ENCODE measurements around the gene EXOC3L4. TPM values are rescaled to one million over a fixed set of nuclear protein-coding genes. Genes with fewer than 3 reads are reported as not detected.
A peak's percentile ranks its signal among the peaks of the same experiment; 100 is the strongest.

EXOC3L4 gene
- total RNA-seq, 1 donor from 2014 or later: not detected

DNA sequence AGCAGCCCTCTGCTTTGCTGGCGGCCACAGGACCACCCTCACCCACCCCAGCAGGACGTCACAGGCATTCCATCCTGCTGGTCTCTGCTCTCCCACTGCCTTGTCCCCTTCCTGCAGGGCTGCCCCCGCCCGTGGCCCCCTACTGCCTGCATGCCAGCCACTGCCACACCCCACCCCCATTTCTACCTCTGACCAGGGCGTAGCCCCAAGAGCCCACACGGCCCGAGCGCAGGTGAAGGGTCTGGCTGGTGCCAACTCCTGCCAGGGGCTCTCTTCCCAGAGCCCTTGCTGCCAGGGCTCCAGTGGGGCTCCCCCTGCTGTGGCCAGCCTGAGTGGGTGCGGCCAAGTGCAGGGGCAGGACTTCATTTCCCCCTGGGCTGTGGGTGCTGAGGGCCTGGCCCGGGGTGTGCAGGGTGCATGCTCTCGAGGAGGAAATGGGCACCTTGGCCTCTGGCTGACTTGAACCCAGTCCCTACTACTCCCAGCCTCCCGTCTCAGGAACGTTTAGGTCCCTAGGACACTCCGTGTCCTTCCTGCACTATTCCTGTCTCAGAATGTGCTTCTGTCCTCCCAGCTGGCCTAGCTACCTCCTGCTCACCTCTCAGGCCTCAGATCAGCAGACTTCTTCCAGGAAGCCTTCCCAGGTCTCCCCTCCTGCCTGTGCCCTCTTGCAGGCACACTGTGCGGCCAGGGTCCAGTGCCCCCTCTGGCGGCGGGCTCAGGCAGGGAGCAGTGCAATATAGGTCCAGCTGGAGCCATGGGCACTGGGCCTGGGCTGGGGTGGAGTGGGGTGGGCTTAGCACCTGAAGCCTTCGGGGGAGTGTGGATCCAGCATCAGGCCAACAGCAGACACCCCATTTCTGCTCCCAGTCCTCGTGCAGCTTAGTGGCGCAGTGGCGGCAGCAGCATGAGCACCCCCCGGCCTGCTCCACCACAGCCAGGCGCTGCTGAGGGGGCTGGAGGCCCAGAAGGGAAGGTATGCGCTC, 9.1 kb upstream of the EXOC3L4 start:
- no peak overlapping the region for H3K4me3 Mint-ChIP-seq

DNA sequence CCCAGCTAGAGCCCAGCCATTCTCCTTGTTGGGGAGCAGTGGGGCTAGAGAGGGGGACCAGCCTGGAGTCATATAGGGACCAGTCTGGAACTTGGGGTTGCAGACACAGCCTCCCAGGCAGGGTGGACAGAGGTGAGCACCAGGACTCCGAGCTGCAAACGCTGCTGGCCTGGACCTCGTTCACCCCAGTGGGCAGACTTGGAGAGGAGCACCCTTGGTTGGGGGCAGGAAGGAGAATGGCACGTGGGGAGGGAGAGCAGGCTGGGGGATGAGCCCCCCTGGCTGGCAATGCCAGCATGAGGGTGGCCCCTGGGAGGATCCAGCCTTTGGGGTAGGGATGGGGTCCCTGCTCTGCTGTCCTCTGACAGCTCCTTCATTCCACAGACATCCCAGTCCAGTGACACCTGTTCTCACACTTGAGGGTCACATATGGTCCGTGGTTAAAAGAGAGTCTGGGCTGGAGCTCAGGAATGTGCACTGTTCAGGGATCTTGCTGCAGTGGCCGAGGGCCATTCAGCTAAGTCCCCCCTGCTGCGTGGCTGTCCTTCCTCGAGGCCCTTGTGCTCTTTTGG, 7.7 kb upstream of the EXOC3L4 start:
- Histone ChIP-seq H4K20me1 (ENCODE audit: low read depth) (no peaks in the 10 kb centered on the region), H3K9ac (no peak overlapping the region), H3K79me2 (ENCODE audit: low read depth) (no peaks in the 10 kb centered on the region), H3K36me3 (no peaks in the 10 kb centered on the region), H3K4me3 (no peak overlapping the region), H3K4me1 (no peaks in the 10 kb centered on the region), H3K27ac (no peak overlapping the region), H3K27me3 (peaks cover 62% of the 10 kb centered on the region), H3K9me3 (ENCODE audit: low read depth) (no peaks in the 10 kb centered on the region), H3F3A (ENCODE audit: low read depth) (no peaks in the 10 kb centered on the region), H3K4me2 (no peak overlapping the region), H2AFZ (replicated peaks) (no peak overlapping the region)
- TF ChIP-seq EZH2phosphoT487 (IDR thresholded peaks at IDR 0.05) (no peak), EZH2 (IDR thresholded peaks at IDR 0.05) (no peak)
- TF ChIP-seq, protein P1, sequence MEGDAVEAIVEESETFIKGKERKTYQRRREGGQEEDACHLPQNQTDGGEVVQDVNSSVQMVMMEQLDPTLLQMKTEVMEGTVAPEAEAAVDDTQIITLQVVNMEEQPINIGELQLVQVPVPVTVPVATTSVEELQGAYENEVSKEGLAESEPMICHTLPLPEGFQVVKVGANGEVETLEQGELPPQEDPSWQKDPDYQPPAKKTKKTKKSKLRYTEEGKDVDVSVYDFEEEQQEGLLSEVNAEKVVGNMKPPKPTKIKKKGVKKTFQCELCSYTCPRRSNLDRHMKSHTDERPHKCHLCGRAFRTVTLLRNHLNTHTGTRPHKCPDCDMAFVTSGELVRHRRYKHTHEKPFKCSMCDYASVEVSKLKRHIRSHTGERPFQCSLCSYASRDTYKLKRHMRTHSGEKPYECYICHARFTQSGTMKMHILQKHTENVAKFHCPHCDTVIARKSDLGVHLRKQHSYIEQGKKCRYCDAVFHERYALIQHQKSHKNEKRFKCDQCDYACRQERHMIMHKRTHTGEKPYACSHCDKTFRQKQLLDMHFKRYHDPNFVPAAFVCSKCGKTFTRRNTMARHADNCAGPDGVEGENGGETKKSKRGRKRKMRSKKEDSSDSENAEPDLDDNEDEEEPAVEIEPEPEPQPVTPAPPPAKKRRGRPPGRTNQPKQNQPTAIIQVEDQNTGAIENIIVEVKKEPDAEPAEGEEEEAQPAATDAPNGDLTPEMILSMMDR (IDR thresholded peaks at IDR 0.05): no peak
- H3K4me1 Mint-ChIP-seq: peaks cover 12% of the 10 kb centered on the region
- H3K27me3 Mint-ChIP-seq (ENCODE audit: insufficient read depth, low read depth): peaks cover 18% of the 10 kb centered on the region
- H3K27ac Mint-ChIP-seq: peak overlapping the region; percentile 66
- no peaks in the 10 kb centered on the region for H3K36me3 Mint-ChIP-seq
- no peak overlapping the region for H3K4me3 Mint-ChIP-seq
- DNase-seq (ENCODE audit: low spot score): no peak
- no peaks in the 10 kb centered on the region for H3K9me3 Mint-ChIP-seq

More for the DNA sequence above, 9.1 kb upstream of the EXOC3L4 start:
- no peak overlapping the region for H2AFZ ChIP-seq (replicated peaks)
- Mint-ChIP-seq H3K27ac (peak overlapping the region; percentile 51), H3K4me1 (peaks cover 8% of the 10 kb centered on the region), H3K27me3 (ENCODE audit: insufficient read depth, low read depth) (peaks cover 14% of the 10 kb centered on the region), H3K9me3 (no peaks in the 10 kb centered on the region), H3K36me3 (no peaks in the 10 kb centered on the region)
- H3K27ac ChIP-seq: no peak overlapping the region
- no peak overlapping the region for H3K4me2 ChIP-seq
- H3K27me3 ChIP-seq: peaks cover 60% of the 10 kb centered on the region
- no peak overlapping the region for H3K9ac ChIP-seq
- H3K4me3 ChIP-seq: no peak overlapping the region
- H3F3A ChIP-seq (ENCODE audit: low read depth): no peaks in the 10 kb centered on the region
- H3K36me3 ChIP-seq: no peaks in the 10 kb centered on the region
- no peaks in the 10 kb centered on the region for H4K20me1 ChIP-seq (ENCODE audit: low read depth)
- no peaks in the 10 kb centered on the region for H3K9me3 ChIP-seq (ENCODE audit: low read depth)
- H3K79me2 ChIP-seq (ENCODE audit: low read depth): no peaks in the 10 kb centered on the region
- TF ChIP-seq EZH2 (IDR thresholded peaks at IDR 0.05): no peak
- TF ChIP-seq, protein P1 (IDR thresholded peaks at IDR 0.05): peak; percentile 53
- peak; percentile 42 for DNase-seq (ENCODE audit: low spot score)
- no peaks in the 10 kb centered on the region for H3K4me1 ChIP-seq

DNA sequence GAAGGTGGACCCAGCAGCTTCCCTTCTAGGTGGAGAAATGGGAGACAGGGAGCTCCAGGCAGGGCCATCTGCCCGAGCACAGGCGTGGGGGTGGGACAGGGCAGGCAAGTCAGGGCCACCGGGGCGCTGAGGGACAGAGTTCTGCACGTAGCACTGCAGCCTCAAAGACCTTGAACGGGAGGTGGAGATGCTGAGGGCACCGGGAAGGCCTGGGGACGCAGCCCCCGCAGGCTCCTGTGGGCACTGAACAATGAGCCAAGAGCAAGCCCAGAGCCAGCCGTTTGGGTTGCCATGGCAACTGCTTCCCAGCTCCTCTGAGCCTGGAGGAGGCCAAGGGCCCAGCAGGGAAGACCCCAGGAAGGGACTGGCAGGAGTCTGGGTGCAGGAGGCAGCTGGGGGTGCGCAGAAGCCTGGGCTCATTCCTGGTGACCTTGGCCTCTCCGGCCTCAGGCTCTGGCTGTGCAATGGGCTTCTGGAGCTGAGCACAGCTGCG, 7.1 kb upstream of the EXOC3L4 start:
- H2AFZ ChIP-seq (replicated peaks): no peak overlapping the region
- no peak overlapping the region for H3K4me3 Mint-ChIP-seq
- DNase-seq (ENCODE audit: low spot score): peak; percentile 78

More for the DNA sequence above, 7.1 kb upstream of the EXOC3L4 start:
- no peak overlapping the region for H3K4me2 ChIP-seq
- H4K20me1 ChIP-seq (ENCODE audit: low read depth): no peaks in the 10 kb centered on the region
- H3F3A ChIP-seq (ENCODE audit: low read depth): peaks cover 4% of the 10 kb centered on the region
- H3K79me2 ChIP-seq (ENCODE audit: low read depth): no peaks in the 10 kb centered on the region
- no peak overlapping the region for H3K4me3 ChIP-seq
- H3K27me3 Mint-ChIP-seq (ENCODE audit: insufficient read depth, low read depth): peaks cover 18% of the 10 kb centered on the region
- no peaks in the 10 kb centered on the region for H3K36me3 ChIP-seq
- H3K27ac ChIP-seq: no peak overlapping the region
- peak overlapping the region; percentile 66 for H3K27ac Mint-ChIP-seq
- H3K4me1 ChIP-seq: no peaks in the 10 kb centered on the region
- peaks cover 12% of the 10 kb centered on the region for H3K4me1 Mint-ChIP-seq
- TF ChIP-seq EZH2phosphoT487 (IDR thresholded peaks at IDR 0.05): no peak
- TF ChIP-seq, protein P1 (IDR thresholded peaks at IDR 0.05): no peak
- no peak for TF ChIP-seq EZH2 (IDR thresholded peaks at IDR 0.05)
- H3K9me3 ChIP-seq (ENCODE audit: low read depth): no peaks in the 10 kb centered on the region
- peaks cover 61% of the 10 kb centered on the region for H3K27me3 ChIP-seq
- no peaks in the 10 kb centered on the region for H3K9me3 Mint-ChIP-seq
- H3K36me3 Mint-ChIP-seq: no peaks in the 10 kb centered on the region
- H3K9ac ChIP-seq: no peak overlapping the region
